ENCODE data around the gene FAAH2.

DNA sequence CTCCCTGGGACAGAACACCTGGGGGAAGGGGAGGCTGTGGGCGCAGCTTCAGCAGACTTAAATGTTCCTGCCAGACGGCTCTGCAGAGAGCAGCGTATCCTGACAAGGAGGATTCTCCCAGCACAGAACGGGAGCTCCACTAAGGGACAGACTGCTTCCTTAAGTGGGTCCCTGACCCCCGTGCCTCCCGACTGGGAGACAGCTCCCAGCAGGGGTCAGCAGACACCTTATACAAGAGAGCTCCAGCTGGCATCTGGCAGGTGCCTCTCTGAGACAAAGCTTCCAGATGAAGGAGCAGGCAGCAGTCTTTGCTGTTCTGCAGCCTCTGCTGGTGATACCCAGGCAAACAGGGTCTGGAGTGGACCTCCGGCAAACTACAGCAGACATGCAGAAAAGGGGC lies 44.5 kb upstream of the FAAH2 start:
- TF ChIP-seq DMBX1 (CRISPR knock-in tag; IDR thresholded peaks at IDR 0.05; ENCODE audit: borderline replicate concordance) (no peak), KHSRP (IDR thresholded peaks at IDR 0.05) (no peak), ZHX1 (conservative IDR thresholded peaks at IDR 0.05; ENCODE audit: low read length) (no peak), POLR2A (conservative IDR thresholded peaks at IDR 0.05) (no peak), PHF21A (IDR thresholded peaks at IDR 0.05; ENCODE audit: borderline replicate concordance, low read depth) (no peak), CTCF (IDR thresholded peaks at IDR 0.05 in 2 of 3, conservative IDR thresholded peaks at IDR 0.05 in 1 of 3; ENCODE audit: insufficient read depth in 2 of 3, low read depth in 1 of 3, low read length in 3 of 3) (no peak), CEBPB (tag; IDR thresholded peaks at IDR 0.05) (no peak), TCF7 (IDR thresholded peaks at IDR 0.05; ENCODE audit: borderline replicate concordance) (no peak), PYGO2 (tag; IDR thresholded peaks at IDR 0.05) (no peak), NRF1 (conservative IDR thresholded peaks at IDR 0.05 in 1 of 2, IDR thresholded peaks at IDR 0.05 in 1 of 2) (no peak), ZKSCAN8 (CRISPR knock-in tag; IDR thresholded peaks at IDR 0.05) (no peak)
- TF ChIP-seq, protein P1, sequence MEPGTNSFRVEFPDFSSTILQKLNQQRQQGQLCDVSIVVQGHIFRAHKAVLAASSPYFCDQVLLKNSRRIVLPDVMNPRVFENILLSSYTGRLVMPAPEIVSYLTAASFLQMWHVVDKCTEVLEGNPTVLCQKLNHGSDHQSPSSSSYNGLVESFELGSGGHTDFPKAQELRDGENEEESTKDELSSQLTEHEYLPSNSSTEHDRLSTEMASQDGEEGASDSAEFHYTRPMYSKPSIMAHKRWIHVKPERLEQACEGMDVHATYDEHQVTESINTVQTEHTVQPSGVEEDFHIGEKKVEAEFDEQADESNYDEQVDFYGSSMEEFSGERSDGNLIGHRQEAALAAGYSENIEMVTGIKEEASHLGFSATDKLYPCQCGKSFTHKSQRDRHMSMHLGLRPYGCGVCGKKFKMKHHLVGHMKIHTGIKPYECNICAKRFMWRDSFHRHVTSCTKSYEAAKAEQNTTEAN (CRISPR knock-in tag; IDR thresholded peaks at IDR 0.05), result no peak
- TF ChIP-seq, protein P2, sequence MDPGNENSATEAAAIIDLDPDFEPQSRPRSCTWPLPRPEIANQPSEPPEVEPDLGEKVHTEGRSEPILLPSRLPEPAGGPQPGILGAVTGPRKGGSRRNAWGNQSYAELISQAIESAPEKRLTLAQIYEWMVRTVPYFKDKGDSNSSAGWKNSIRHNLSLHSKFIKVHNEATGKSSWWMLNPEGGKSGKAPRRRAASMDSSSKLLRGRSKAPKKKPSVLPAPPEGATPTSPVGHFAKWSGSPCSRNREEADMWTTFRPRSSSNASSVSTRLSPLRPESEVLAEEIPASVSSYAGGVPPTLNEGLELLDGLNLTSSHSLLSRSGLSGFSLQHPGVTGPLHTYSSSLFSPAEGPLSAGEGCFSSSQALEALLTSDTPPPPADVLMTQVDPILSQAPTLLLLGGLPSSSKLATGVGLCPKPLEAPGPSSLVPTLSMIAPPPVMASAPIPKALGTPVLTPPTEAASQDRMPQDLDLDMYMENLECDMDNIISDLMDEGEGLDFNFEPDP (CRISPR knock-in tag; IDR thresholded peaks at IDR 0.05), result no peak

Measured in K562 (cell line).